ENCODE results near the gene HHIP. TPM values are rescaled to one million over a fixed set of nuclear protein-coding genes. Genes with fewer than 3 reads are reported as not detected.

HHIP gene
- total RNA-seq, 2 experiments from 2014 or later: not detected

GRCh38 chr4:144710526-144710912 is 64.6 kb downstream of the HHIP start:
- no peaks in the 10 kb centered on the region for H3K9me3 Mint-ChIP-seq
- no peak for DNase-seq
- H3K36me3 Mint-ChIP-seq: no peaks in the 10 kb centered on the region
- no peaks in the 10 kb centered on the region for H3K4me1 Mint-ChIP-seq
- H3K27me3 Mint-ChIP-seq: peaks cover 4% of the 10 kb centered on the region
- no peak overlapping the region for H3K4me3 Mint-ChIP-seq
- no peak overlapping the region for H3K27ac Mint-ChIP-seq

DNA sequence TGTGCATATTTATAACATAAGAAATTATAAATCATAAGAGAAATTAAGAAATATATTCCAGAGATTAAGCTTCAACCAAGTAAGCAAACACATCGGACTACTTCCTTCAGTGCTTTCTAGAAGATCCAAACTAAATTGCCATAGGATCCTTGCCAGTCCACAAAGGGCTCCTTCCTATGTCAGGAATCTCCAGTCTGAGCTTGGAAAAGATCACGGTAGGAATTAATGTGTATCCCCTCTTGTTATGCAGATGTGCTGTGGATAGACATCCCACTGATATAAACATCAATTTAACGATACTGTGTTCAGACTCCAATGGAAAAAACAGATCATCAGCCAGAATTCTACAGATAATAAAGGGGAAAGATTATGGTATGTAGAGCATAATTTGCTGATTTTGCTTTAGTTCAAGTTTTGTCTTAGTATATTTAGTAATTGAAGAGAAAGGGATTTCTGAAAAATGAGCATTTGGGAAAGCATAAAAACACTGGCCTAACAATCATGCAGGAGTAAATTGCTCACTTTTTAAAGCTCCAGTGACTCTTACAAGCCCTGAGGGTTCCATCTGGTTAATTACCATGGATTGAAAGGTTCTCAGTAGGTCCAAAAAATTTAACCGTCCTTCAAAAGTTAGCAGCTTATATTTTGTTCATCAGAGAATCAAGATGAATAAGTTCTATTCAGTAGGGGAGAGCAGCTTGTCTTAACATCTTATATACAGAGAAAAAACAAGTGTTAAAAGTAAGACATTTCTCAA is 65.9 kb downstream of the HHIP start:
- Mint-ChIP-seq H3K27me3 (peaks cover 4% of the 10 kb centered on the region), H3K4me1 (no peaks in the 10 kb centered on the region), H3K36me3 (no peaks in the 10 kb centered on the region), H3K9me3 (no peaks in the 10 kb centered on the region), H3K4me3 (no peak overlapping the region), H3K27ac (no peak overlapping the region)
- no peak for DNase-seq

DNA sequence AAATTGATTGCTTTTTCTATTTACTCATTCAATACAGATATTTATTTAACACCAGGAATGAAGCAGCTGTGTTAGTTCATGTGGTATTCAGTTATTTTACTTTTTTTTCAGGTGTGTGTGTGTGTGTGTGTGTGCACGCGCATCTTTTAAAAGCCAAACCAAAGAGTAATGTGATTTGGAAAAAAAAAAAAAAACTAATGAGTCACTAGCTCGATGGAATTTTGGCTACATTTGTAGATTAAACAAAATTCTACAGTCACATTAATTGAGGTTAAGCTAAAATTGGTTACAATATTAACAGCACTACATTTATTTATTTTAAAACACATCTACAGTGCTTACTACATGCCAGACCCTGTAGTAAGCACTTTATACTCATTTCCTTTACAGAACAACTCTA is 66.8 kb downstream of the HHIP start:
- H3K4me3 Mint-ChIP-seq: no peak overlapping the region
- DNase-seq: no peak
- peaks cover 4% of the 10 kb centered on the region for H3K27me3 Mint-ChIP-seq
- H3K27ac Mint-ChIP-seq: no peak overlapping the region
- no peaks in the 10 kb centered on the region for H3K36me3 Mint-ChIP-seq
- no peaks in the 10 kb centered on the region for H3K9me3 Mint-ChIP-seq
- no peaks in the 10 kb centered on the region for H3K4me1 Mint-ChIP-seq

- H3K4me3 Mint-ChIP-seq: no peak overlapping the region
- H3K4me1 Mint-ChIP-seq: no peaks in the 10 kb centered on the region
- no peaks in the 10 kb centered on the region for H3K36me3 Mint-ChIP-seq
- peaks cover 4% of the 10 kb centered on the region for H3K27me3 Mint-ChIP-seq
- H3K9me3 Mint-ChIP-seq: no peaks in the 10 kb centered on the region
- no peak overlapping the region for H3K27ac Mint-ChIP-seq
- no peak for DNase-seq
Observed at GRCh38 chr4:144714166-144714565, 68.2 kb downstream of the HHIP start.

GRCh38 chr4:144715230-144715629 is 69.3 kb downstream of the HHIP start:
- DNase-seq: no peak
- Mint-ChIP-seq H3K27me3 (peaks cover 4% of the 10 kb centered on the region), H3K4me1 (no peaks in the 10 kb centered on the region), H3K4me3 (no peak overlapping the region), H3K36me3 (no peaks in the 10 kb centered on the region), H3K27ac (no peak overlapping the region), H3K9me3 (no peaks in the 10 kb centered on the region)

DNA sequence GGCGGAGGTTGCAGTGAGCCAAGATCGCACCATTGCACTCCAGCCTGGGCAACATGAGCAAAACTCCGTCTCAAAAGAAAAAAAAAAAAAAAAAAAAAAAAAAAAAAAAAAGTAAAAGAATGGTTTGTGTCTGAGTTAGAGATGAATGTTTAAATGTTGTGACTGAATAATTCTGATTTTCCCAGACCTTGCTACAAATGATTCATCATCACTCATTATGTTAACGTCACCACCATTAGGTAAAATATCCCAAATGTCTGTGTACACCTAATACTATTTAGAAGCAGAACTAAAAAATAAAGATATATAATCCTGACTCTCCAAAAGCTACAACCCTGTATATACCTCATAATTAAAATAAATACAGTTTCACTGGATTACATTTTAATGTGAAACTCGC is 70.8 kb downstream of the HHIP start:
- H3K9me3 Mint-ChIP-seq: no peaks in the 10 kb centered on the region
- DNase-seq: no peak
- H3K4me3 Mint-ChIP-seq: no peak overlapping the region
- H3K27ac Mint-ChIP-seq: no peak overlapping the region
- H3K4me1 Mint-ChIP-seq: no peaks in the 10 kb centered on the region
- H3K27me3 Mint-ChIP-seq: peaks cover 4% of the 10 kb centered on the region
- H3K36me3 Mint-ChIP-seq: no peaks in the 10 kb centered on the region

DNA sequence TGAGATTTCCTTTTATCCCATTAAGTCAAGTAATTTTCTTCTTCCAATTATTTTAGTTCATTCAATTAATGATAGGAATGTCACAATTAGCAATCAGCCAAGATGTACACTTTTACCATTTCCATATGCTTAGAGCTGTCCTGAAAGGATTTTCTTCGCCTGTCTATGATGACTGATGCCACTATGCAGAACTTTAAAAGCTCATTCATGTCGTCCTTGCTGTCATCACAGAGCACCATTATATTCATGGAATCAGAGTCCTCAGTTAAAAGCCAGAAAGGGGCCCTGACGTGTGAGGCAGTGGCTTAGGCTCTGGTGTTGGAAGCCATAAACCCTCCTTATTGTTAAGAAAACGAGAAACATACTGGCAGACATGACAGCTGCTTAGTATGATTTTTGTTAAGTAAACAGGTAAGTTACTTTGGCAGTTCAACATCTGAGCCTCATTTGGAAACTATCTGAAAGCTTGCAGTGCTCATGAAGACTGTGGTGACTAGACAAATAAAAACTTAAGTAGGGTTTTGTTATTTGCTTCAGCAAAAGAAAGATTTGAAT is 73.1 kb downstream of the HHIP start:
- no peak overlapping the region for H3K27ac Mint-ChIP-seq
- no peak for DNase-seq
- no peaks in the 10 kb centered on the region for H3K9me3 Mint-ChIP-seq
- H3K4me1 Mint-ChIP-seq: no peaks in the 10 kb centered on the region
- no peak overlapping the region for H3K4me3 Mint-ChIP-seq
- H3K27me3 Mint-ChIP-seq: peaks cover 4% of the 10 kb centered on the region
- H3K36me3 Mint-ChIP-seq: no peaks in the 10 kb centered on the region

DNA sequence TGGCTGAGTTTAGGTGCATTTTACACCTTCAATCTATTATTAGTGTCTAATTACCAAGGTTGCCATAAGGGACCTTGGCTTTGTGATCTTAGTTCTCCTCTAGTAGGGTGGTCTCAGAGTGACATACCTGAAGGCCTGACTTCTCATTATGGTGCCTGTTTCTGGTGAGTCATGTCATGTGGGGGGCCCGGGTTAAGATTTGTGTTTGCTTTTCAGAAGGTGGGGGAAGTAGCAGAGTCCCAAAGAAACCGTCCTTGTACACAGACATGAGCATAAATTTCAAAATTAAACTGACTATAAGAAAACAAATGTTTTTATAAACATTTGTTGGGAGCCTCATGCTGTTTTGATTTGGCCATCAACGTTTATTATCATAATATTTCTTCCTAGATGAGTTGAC is 74.5 kb downstream of the HHIP start:
- H3K4me1 Mint-ChIP-seq: no peaks in the 10 kb centered on the region

DNA sequence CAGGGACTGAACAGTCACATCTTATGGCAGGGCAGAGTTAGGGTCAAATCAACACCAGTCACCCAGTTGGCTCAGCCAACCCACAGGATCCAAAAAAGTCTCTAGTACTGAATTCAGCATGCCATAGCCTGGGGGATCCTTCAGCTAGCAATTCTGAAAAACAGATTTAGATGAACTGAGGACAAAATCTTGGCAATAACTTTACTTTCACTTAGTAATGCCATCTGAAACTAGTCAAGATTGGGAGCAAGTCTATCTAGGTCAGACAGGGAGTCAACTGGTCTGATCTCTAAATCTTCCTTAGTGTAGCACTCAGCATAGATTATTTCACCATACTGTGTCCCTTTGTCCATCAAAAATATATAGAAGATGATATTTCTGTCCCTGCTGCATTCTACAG is 76.0 kb downstream of the HHIP start:
- H3K27ac Mint-ChIP-seq: no peak overlapping the region
- H3K4me1 Mint-ChIP-seq: no peaks in the 10 kb centered on the region
- H3K9me3 Mint-ChIP-seq: no peaks in the 10 kb centered on the region

More for the DNA sequence above, 74.5 kb downstream of the HHIP start:
- no peaks in the 10 kb centered on the region for H3K9me3 Mint-ChIP-seq
- H3K27ac Mint-ChIP-seq: no peak overlapping the region
- H3K36me3 Mint-ChIP-seq: no peaks in the 10 kb centered on the region
- no peaks in the 10 kb centered on the region for H3K27me3 Mint-ChIP-seq
- no peak overlapping the region for H3K4me3 Mint-ChIP-seq
- no peak for DNase-seq

DNA sequence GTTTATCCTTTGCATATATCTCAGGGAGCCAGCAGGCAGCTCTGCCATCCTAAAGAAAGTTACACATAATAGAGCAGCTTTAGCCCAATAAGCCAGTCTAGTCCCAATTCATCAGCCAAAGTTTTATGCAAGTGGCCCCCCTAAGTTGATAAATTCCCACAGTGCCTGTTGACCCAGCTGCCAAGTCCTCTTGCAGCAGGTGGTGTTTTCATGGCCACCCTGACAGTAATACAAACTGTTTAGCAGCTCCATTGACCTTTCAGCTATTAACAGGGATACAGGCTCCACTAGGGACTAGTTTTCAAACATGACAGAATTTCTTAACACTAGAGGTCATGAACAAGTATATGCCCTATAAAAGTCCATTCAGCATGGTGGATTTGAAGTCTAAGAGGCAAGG is 77.5 kb downstream of the HHIP start:
- Mint-ChIP-seq H3K27me3 (no peaks in the 10 kb centered on the region), H3K27ac (no peak overlapping the region), H3K9me3 (no peaks in the 10 kb centered on the region), H3K4me3 (no peak overlapping the region), H3K36me3 (no peaks in the 10 kb centered on the region), H3K4me1 (no peaks in the 10 kb centered on the region)
- no peak for DNase-seq

More for the DNA sequence above, 76.0 kb downstream of the HHIP start:
- H3K36me3 Mint-ChIP-seq: no peaks in the 10 kb centered on the region
- no peak for DNase-seq
- H3K4me3 Mint-ChIP-seq: no peak overlapping the region
- H3K27me3 Mint-ChIP-seq: no peaks in the 10 kb centered on the region

DNA sequence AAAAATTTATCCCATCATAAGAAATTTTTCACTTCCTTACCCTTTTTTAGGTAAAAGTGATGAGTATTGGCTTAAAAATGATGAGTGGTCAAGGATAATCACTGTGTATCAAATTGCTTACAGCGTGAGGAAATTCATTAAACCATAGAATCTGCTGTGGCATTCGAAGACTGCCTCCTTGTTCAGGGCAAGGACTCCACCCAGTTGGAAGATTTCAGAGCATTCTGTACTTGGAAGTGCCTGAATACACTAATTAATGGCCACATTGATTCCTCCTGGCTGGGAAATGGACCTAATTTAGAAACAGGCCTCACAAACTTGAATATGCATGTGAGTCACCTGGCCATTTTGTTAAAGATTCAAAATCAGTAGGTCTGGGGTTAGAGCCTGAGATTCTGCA is 83.2 kb downstream of the HHIP start:
- no peak overlapping the region for H3K4me3 Mint-ChIP-seq
- H3K9me3 Mint-ChIP-seq: no peaks in the 10 kb centered on the region
- H3K27ac Mint-ChIP-seq: no peak overlapping the region
- DNase-seq: no peak
- no peaks in the 10 kb centered on the region for H3K27me3 Mint-ChIP-seq
- no peaks in the 10 kb centered on the region for H3K36me3 Mint-ChIP-seq
- no peaks in the 10 kb centered on the region for H3K4me1 Mint-ChIP-seq

DNA sequence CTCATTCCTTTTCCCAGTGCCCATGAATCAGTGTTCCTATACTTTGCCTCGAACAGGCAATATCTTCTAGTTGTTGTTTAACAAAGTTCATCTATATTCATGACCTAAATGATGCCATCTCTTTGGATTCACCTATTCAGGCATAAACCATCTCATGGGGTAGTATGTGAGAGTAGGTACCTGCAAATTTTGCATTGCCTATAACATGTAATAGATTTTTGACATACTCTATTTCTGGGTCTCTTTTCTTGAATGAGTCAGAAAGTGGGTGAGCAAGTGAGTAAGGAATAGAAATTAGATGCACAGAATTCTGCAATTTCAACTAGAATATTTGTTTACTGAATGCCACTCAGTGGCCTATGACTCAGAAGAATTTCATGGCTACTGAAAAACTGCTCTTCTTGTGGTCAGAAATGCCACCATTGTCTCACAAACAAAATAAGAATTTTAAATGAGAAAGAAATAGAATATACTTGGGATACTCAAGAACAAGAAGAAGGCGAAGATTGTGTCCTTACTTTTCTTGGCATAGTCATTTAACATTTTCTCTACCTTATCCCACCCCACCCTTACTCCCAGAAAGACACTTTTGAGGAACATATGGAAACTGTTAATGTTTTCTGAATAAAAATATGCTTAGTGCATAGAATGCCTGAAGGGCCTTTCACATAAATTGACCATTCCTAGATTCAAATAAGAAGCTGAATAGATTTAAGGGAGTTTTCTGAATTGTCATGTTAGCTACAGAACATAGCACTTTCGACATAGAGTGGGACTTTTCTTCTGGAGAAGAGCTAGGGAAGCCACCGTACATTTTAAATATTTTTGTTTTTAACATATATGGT is 86.8 kb downstream of the HHIP start:
- no peaks in the 10 kb centered on the region for H3K4me1 Mint-ChIP-seq

GRCh38 chr4:144733566-144733965 is 87.6 kb downstream of the HHIP start:
- no peak for DNase-seq
- Mint-ChIP-seq H3K27ac (no peak overlapping the region), H3K9me3 (no peaks in the 10 kb centered on the region), H3K4me3 (no peak overlapping the region), H3K36me3 (no peaks in the 10 kb centered on the region), H3K4me1 (no peaks in the 10 kb centered on the region), H3K27me3 (no peaks in the 10 kb centered on the region)

More for the DNA sequence above, 86.8 kb downstream of the HHIP start:
- Mint-ChIP-seq H3K36me3 (no peaks in the 10 kb centered on the region), H3K27ac (no peak overlapping the region), H3K4me3 (no peak overlapping the region), H3K9me3 (no peaks in the 10 kb centered on the region), H3K27me3 (no peaks in the 10 kb centered on the region)
- DNase-seq: no peak

DNA sequence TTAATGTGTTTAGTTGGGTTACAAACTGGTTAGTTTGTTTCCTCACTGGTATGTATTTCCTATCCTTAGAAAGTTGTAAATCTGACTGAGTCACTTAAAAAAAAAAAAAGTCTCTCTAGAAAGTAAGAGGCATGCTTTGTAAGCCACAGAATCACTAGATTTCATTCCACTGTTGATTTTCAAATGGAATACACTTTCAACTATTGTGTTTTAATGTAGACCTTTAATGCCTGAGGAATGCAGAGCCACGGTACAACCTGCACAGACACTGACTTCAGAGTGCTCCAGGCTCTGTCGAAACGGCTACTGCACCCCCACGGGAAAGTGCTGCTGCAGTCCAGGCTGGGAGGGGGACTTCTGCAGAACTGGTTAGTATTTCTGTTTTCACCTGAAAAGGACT is 88.6 kb downstream of the HHIP start:
- Mint-ChIP-seq H3K4me1 (no peaks in the 10 kb centered on the region), H3K36me3 (no peaks in the 10 kb centered on the region), H3K27ac (no peak overlapping the region), H3K4me3 (no peak overlapping the region), H3K27me3 (no peaks in the 10 kb centered on the region), H3K9me3 (no peaks in the 10 kb centered on the region)
- no peak for DNase-seq

- Mint-ChIP-seq H3K9me3 (no peaks in the 10 kb centered on the region), H3K27ac (no peak overlapping the region), H3K4me1 (no peaks in the 10 kb centered on the region), H3K4me3 (no peak overlapping the region), H3K36me3 (no peaks in the 10 kb centered on the region), H3K27me3 (no peaks in the 10 kb centered on the region)
- DNase-seq: no peak
Observed at GRCh38 chr4:144738649-144739048, 92.7 kb downstream of the HHIP start.
